B cell (primary cell): ENCODE data around the gene UBR3. TPM values are rescaled to one million over a fixed set of nuclear protein-coding genes. Genes with fewer than 3 reads are reported as not detected.

Experiments used
- ATAC-seq: fragments of 200-7000 bp; cut with Tn5 transposase; one replicate; pipeline ENCODE4 v1.10.0; 2021; ENCODE audit warnings: low read depth, mild to moderate bottlenecking, moderate number of reproducible peaks, moderate library complexity
- CTCF ChIA-PET: fragments of 350-600 bp; sonication (Branson Sonifier 250); formaldehyde crosslinking; loops from one replicate; lab custom pipeline; 2021; ENCODE audit warnings: antibody characterized with exemption, inconsistent platforms; lab: Charles Lee
- POLR2A ChIA-PET: fragments of 350-600 bp; sonication (Branson Sonifier 250); formaldehyde crosslinking; loops from one replicate; lab custom pipeline; 2021; ENCODE audit warnings: antibody characterized with exemption; lab: Charles Lee
- DNase-seq: peaks from one replicate; pipeline ENCODE4 v3.0.0; 2013
- H2AFZ ChIP-seq: 2 replicates; pipeline ENCODE4 v1.6.1; 2012; ENCODE audit warnings: mild to moderate bottlenecking, low read depth, low read length; ENCODE audit not compliant: insufficient read depth, poor library complexity, severe bottlenecking
- H3K27ac ChIP-seq, 2 donors: 1 replicate in 1 of 2; 2 replicates in 1 of 2; pipeline ENCODE4 v1.5.1; 2012 to 2013; ENCODE audit warnings: low read length in 2 of 2, mild to moderate bottlenecking in 2 of 2, moderate library complexity in 1 of 2
- H3K27me3 ChIP-seq, 4 experiments: fragments of 200-600 bp in 1 of 4; sonication (generic) in 1 of 4; replicated peaks in 1 of 4; 1 replicate in 2 of 4; 2 replicates in 2 of 4; pipeline versions ENCODE4 v1.6.1 to v1.7.0; 2013 to 2016; ENCODE audit warnings: low read length in 3 of 4, mild to moderate bottlenecking in 2 of 4, mixed read lengths in 1 of 4, moderate library complexity in 1 of 4; ENCODE audit not compliant: insufficient read depth in 4 of 4, control insufficient read depth in 3 of 4; ENCODE audit errors: control extremely low read depth in 1 of 4
- H3K36me3 ChIP-seq, 2 experiments: replicated peaks in 1 of 2; 1 replicate in 1 of 2; 2 replicates in 1 of 2; pipeline versions ENCODE4 v1.6.1 to v1.7.1; 2013; ENCODE audit warnings: low read length in 1 of 2; ENCODE audit not compliant: insufficient read depth in 2 of 2, control insufficient read depth in 1 of 2; ENCODE audit errors: control extremely low read depth in 1 of 2, extremely low read depth in 1 of 2
- H3K4me1 ChIP-seq, 2 donors: fragments of 200-600 bp in 1 of 2; sonication (generic) in 1 of 2; 1 replicate in 1 of 2; 2 replicates in 1 of 2; pipeline versions ENCODE4 v1.5.1 to v1.6.1; 2013 to 2017; ENCODE audit warnings: low read length in 2 of 2; ENCODE audit not compliant: control insufficient read depth in 2 of 2, insufficient read depth in 2 of 2
- H3K4me2 ChIP-seq: replicated peaks from 2 replicates; pipeline ENCODE3; 2012; ENCODE audit warnings: mild to moderate bottlenecking, low read depth, low read length; ENCODE audit not compliant: poor library complexity, severe bottlenecking
- H3K4me3 ChIP-seq, 5 experiments: fragments of 200-600 bp in 1 of 5; sonication (generic) in 1 of 5; 1 replicate in 3 of 5; 2 replicates in 2 of 5; pipeline versions ENCODE4 v1.5.1 to v1.7.0; 2011 to 2016; ENCODE audit warnings: low read length in 4 of 5, mild to moderate bottlenecking in 4 of 5, low read depth in 2 of 5, control low read depth in 1 of 5, moderate library complexity in 1 of 5; ENCODE audit not compliant: insufficient read depth in 1 of 5; ENCODE audit errors: control extremely low read depth in 1 of 5, extremely low read depth in 1 of 5
- H3K79me2 ChIP-seq: fragments of 200-600 bp; sonication (generic); one replicate; pipeline ENCODE4 v1.6.0; 2016; ENCODE audit warnings: low read length; ENCODE audit not compliant: control insufficient read depth, insufficient read depth
- H3K9ac ChIP-seq: fragments of 200-600 bp; sonication (generic); 2 replicates; pipeline ENCODE4 v1.6.1; 2017; ENCODE audit warnings: mild to moderate bottlenecking, low read length, moderate library complexity
- H3K9me3 ChIP-seq, 3 donors: one replicate each; pipeline versions ENCODE4 v1.6.1 to v1.7.1; 2013; ENCODE audit warnings: low read length in 2 of 3; ENCODE audit not compliant: control insufficient read depth in 2 of 3, insufficient read depth in 1 of 3; ENCODE audit errors: control extremely low read depth in 1 of 3
- H4K20me1 ChIP-seq: 2 replicates; pipeline ENCODE4 v1.6.0; 2012; ENCODE audit warnings: mild to moderate bottlenecking, low read length; ENCODE audit not compliant: insufficient read depth, control insufficient read depth, poor library complexity, severe bottlenecking
- H3K27ac Mint-ChIP-seq: one replicate; pipeline ENCODE4 v1.8.0; 2021; ENCODE audit warnings: mixed read lengths
- H3K27me3 Mint-ChIP-seq: one replicate; pipeline ENCODE4 v1.8.0; 2021; ENCODE audit warnings: mixed read lengths
- H3K4me1 Mint-ChIP-seq: one replicate; pipeline ENCODE4 v1.8.0; 2021; ENCODE audit warnings: mixed read lengths
- H3K4me3 Mint-ChIP-seq: one replicate; pipeline ENCODE4 v1.8.0; 2021; ENCODE audit warnings: mixed read lengths
- H3K9me3 Mint-ChIP-seq: one replicate; pipeline ENCODE4 v1.8.0; 2022; ENCODE audit warnings: mixed read lengths; ENCODE audit not compliant: insufficient read depth
- CTCF ChIP-seq: fragments of 200-600 bp; IDR thresholded peaks from one replicate; pipeline ENCODE4 v1.8.0; 2022; ENCODE audit warnings: antibody characterized with exemption, mild to moderate bottlenecking
- EZH2 ChIP-seq: IDR thresholded peaks from 2 replicates; pipeline ENCODE4 v1.6.1; 2012; ENCODE audit warnings: borderline replicate concordance, low read depth, mild to moderate bottlenecking, moderate library complexity, low read length; ENCODE audit not compliant: insufficient read depth, poor library complexity, severe bottlenecking
- WGBS: methylation state at CpG from one replicate; pipeline ENCODE4 v1.1.5; 2013; ENCODE audit warnings: missing lambda C conversion rate; ENCODE audit not compliant: insufficient coverage; 5-methylcytosine and 5-hydroxymethylcytosine counted together
- intact Hi-C: fragments of 100-400 bp; cut with micrococcal nuclease; formaldehyde crosslinking; loops from one replicate; pipeline ENCODE4 v1.10.0; 2022
- polyA plus RNA-seq: library from polyadenylated mRNA; depleted of rRNA; stranded (reverse); fragments of >200 nt; gene quantifications from 2 replicates; pipeline ENCODE4 v1.2.3, GENCODE V29; 2012
- total RNA-seq, 2 donors: library from RNA; stranded (reverse); fragments of 120-200 nt in 1 of 2; gene quantifications; 1 replicate in 1 of 2; 2 replicates in 1 of 2; pipeline versions ENCODE4 v1.2.3 to v1.2.4, GENCODE V29; 2013 to 2022

UBR3 gene
- total and polyA plus RNA-seq, 2 donors (not counting 1 experiment from before 2014, with no cell fraction given): 5.9 to 58.1 TPM

GRCh38 chr2:170012773-170013172 lies 185.5 kb downstream of the UBR3 start:
- WGBS: 100% methylated on average over 1 of the region's 4 CpGs
- no peak overlapping the region for H3K9ac ChIP-seq
- no peaks in the 10 kb centered on the region for H3K9me3 ChIP-seq
- H3K27me3 ChIP-seq: no peaks in the 10 kb centered on the region
- ChIA-PET POLR2A (no interaction called here), CTCF (no interaction called here)
- H4K20me1 ChIP-seq: no peaks in the 10 kb centered on the region
- ATAC-seq (no peak), DNase-seq (no peak)
- H3K79me2 ChIP-seq: no peaks in the 10 kb centered on the region
- H2AFZ ChIP-seq: no peak overlapping the region
- H3K4me1 ChIP-seq: no peaks in the 10 kb centered on the region
- Mint-ChIP-seq H3K9me3 (no peaks in the 10 kb centered on the region), H3K27me3 (no peaks in the 10 kb centered on the region), H3K4me1 (no peaks in the 10 kb centered on the region), H3K4me3 (no peak overlapping the region), H3K27ac (no peak overlapping the region)
- no peaks in the 10 kb centered on the region for H3K36me3 ChIP-seq
- intact Hi-C loops: no loop called here
- H3K27ac ChIP-seq: no peak overlapping the region
- no peak overlapping the region for H3K4me3 ChIP-seq
- no peak overlapping the region for H3K4me2 ChIP-seq
- no peak for TF ChIP-seq EZH2
- TF ChIP-seq CTCF: no peak

- no peak overlapping the region for H3K9ac ChIP-seq
- DNase-seq: no peak
- no peaks in the 10 kb centered on the region for H3K36me3 ChIP-seq
- no peak overlapping the region for H3K27ac ChIP-seq
- Mint-ChIP-seq H3K27me3 (no peaks in the 10 kb centered on the region), H3K9me3 (no peaks in the 10 kb centered on the region), H3K4me1 (no peaks in the 10 kb centered on the region), H3K27ac (no peak overlapping the region), H3K4me3 (no peak overlapping the region)
- H4K20me1 ChIP-seq: no peaks in the 10 kb centered on the region
- H3K4me2 ChIP-seq: no peak overlapping the region
- intact Hi-C loops: no loop called here
- H3K4me3 ChIP-seq: no peak overlapping the region
- no peaks in the 10 kb centered on the region for H3K4me1 ChIP-seq
- H3K9me3 ChIP-seq: no peaks in the 10 kb centered on the region
- ATAC-seq: no peak
- TF ChIP-seq EZH2 (no peak), CTCF (no peak)
- no CpG with 5 or more reads among the region's 5 CpGs for WGBS
- H2AFZ ChIP-seq: no peak overlapping the region
- CTCF ChIA-PET: no interaction called here
- H3K79me2 ChIP-seq: no peaks in the 10 kb centered on the region
- POLR2A ChIA-PET: interaction anchor here (0.6 kb wide), 1 partner anchor 50 kb away, joined by 9 read pairs; no protein-coding TSS in a partner anchor
- H3K27me3 ChIP-seq: no peaks in the 10 kb centered on the region
Observed at GRCh38 chr2:170013802-170014551, 186.7 kb downstream of the UBR3 start.
